Lower lobe of right lung (tissue), 2 donors: ENCODE measurements around the gene ABCA4. TPM values are rescaled to one million over a fixed set of nuclear protein-coding genes. Genes with fewer than 3 reads are reported as not detected.

Source experiments
- ATAC-seq, 2 donors: fragments of 200-7000 bp; cut with Tn5 transposase; one replicate each; pipeline ENCODE4 v1.9.1; 2020 to 2022; ENCODE audit warnings: mild to moderate bottlenecking in 2 of 2, moderate library complexity in 2 of 2
- DNase-seq: peaks from one replicate; pipeline ENCODE4 v3.0.0-alpha.2; 2020
- H3K27ac ChIP-seq: fragments of 200-600 bp; one replicate; pipeline ENCODE4 v1.8.0; 2022
- H3K27me3 ChIP-seq: fragments of 200-600 bp; one replicate; pipeline ENCODE4 v1.8.0; 2022; ENCODE audit warnings: low read depth
- H3K36me3 ChIP-seq: fragments of 200-600 bp; one replicate; pipeline ENCODE4 v1.8.0; 2022; ENCODE audit warnings: mild to moderate bottlenecking
- H3K4me1 ChIP-seq: fragments of 200-600 bp; one replicate; pipeline ENCODE4 v1.8.0; 2022
- H3K4me3 ChIP-seq: fragments of 200-600 bp; one replicate; pipeline ENCODE4 v1.8.0; 2022; ENCODE audit warnings: mild to moderate bottlenecking
- H3K9me3 ChIP-seq: fragments of 200-600 bp; one replicate; pipeline ENCODE4 v1.8.0; 2022
- CTCF ChIP-seq: fragments of 200-600 bp; IDR thresholded peaks from one replicate; pipeline ENCODE4 v1.8.0; 2022; ENCODE audit warnings: antibody characterized with exemption, mild to moderate bottlenecking
- intact Hi-C: fragments of 100-400 bp; cut with DNase I; formaldehyde crosslinking; loops from one replicate; pipeline ENCODE4 v1.11.0; 2022
- total RNA-seq: library from RNA; stranded (reverse); fragmentation: NEBNext Ultra II Directional; extraction: Animal tissue kit (Norgen Biotek cat#: 25700); gene quantifications from one replicate; pipeline ENCODE4 v1.2.1, GENCODE V29; 2021
- donor health status: DM: no; HTN: yes; CAD: no; lungs with severe emphysema.

Gene ABCA4
- total RNA-seq, 1 donor from 2014 or later: 1.9 TPM

- ATAC-seq: peak in 1 of 2 donors; percentile 16
- intact Hi-C loops: no loop called here
Observed at GRCh38 chr1:94093996-94094395, 27.0 kb downstream of the ABCA4 start.

GRCh38 chr1:94093396-94093795 is 27.6 kb downstream of the ABCA4 start:
- H3K36me3 ChIP-seq: no peaks in the 10 kb centered on the region
- no peak overlapping the region for H3K4me3 ChIP-seq
- no peak for TF ChIP-seq CTCF
- intact Hi-C loops: no loop called here
- no peaks in the 10 kb centered on the region for H3K27me3 ChIP-seq
- DNase-seq (no peak), ATAC-seq (no peak)
- peak overlapping the region; percentile 79 for H3K27ac ChIP-seq
- H3K9me3 ChIP-seq: no peaks in the 10 kb centered on the region
- H3K4me1 ChIP-seq: peaks cover 53% of the 10 kb centered on the region

More at GRCh38 chr1:94093996-94094395, 27.0 kb downstream of the ABCA4 start:
- H3K27ac ChIP-seq: peak overlapping the region; percentile 79
- H3K36me3 ChIP-seq: no peaks in the 10 kb centered on the region
- H3K4me1 ChIP-seq: peaks cover 53% of the 10 kb centered on the region
- TF ChIP-seq CTCF: no peak
- H3K27me3 ChIP-seq: no peaks in the 10 kb centered on the region
- no peak for DNase-seq
- H3K9me3 ChIP-seq: no peaks in the 10 kb centered on the region
- no peak overlapping the region for H3K4me3 ChIP-seq

GRCh38 chr1:94092210-94092613 is 28.7 kb downstream of the ABCA4 start:
- H3K36me3 ChIP-seq: no peaks in the 10 kb centered on the region
- H3K27ac ChIP-seq: peak overlapping the region; percentile 79
- intact Hi-C loops: no loop called here

GRCh38 chr1:94090761-94091160 is 30.2 kb downstream of the ABCA4 start:
- Histone ChIP-seq H3K27me3 (no peaks in the 10 kb centered on the region), H3K9me3 (no peaks in the 10 kb centered on the region), H3K4me3 (no peak overlapping the region), H3K27ac (no peak overlapping the region), H3K4me1 (peaks cover 38% of the 10 kb centered on the region), H3K36me3 (no peaks in the 10 kb centered on the region)
- TF ChIP-seq CTCF: no peak
- DNase-seq (no peak), ATAC-seq (no peak)
- intact Hi-C loops: no loop called here

More at GRCh38 chr1:94092210-94092613, 28.7 kb downstream of the ABCA4 start:
- DNase-seq (no peak), ATAC-seq (peak; percentile 19 to 63)
- H3K4me3 ChIP-seq: no peak overlapping the region
- no peaks in the 10 kb centered on the region for H3K27me3 ChIP-seq
- H3K4me1 ChIP-seq: peaks cover 53% of the 10 kb centered on the region
- TF ChIP-seq CTCF: no peak
- no peaks in the 10 kb centered on the region for H3K9me3 ChIP-seq

GRCh38 chr1:94087193-94087592 is 33.8 kb downstream of the ABCA4 start:
- intact Hi-C loops: no loop called here
- Histone ChIP-seq H3K4me1 (peaks cover 11% of the 10 kb centered on the region), H3K36me3 (no peaks in the 10 kb centered on the region), H3K27ac (no peak overlapping the region), H3K4me3 (no peak overlapping the region), H3K9me3 (no peaks in the 10 kb centered on the region), H3K27me3 (no peaks in the 10 kb centered on the region)
- no peak for ATAC-seq
- no peak for TF ChIP-seq CTCF
- no peak for DNase-seq

- H3K9me3 ChIP-seq: no peaks in the 10 kb centered on the region
- DNase-seq (no peak), ATAC-seq (no peak)
- no peaks in the 10 kb centered on the region for H3K27me3 ChIP-seq
- no peak overlapping the region for H3K27ac ChIP-seq
- TF ChIP-seq CTCF: no peak
- intact Hi-C loops: no loop called here
- peaks cover 5% of the 10 kb centered on the region for H3K4me1 ChIP-seq
- no peaks in the 10 kb centered on the region for H3K36me3 ChIP-seq
- no peak overlapping the region for H3K4me3 ChIP-seq
Observed at GRCh38 chr1:94084547-94084946, 36.4 kb downstream of the ABCA4 start.
